HUES48 (cell line): ENCODE measurements around the gene MAGI2.

ENCODE experiments used
- H3K27ac ChIP-seq: one replicate; pipeline ENCODE4 v1.7.0; 2013; ENCODE audit warnings: low read depth, low read length, inconsistent platforms
- H3K27me3 ChIP-seq: 2 replicates; pipeline ENCODE4 v1.6.1; 2013; ENCODE audit warnings: mild to moderate bottlenecking, low read length; ENCODE audit not compliant: control insufficient read depth, insufficient read depth
- H3K36me3 ChIP-seq: 2 replicates; pipeline ENCODE4 v1.6.1; 2013; ENCODE audit warnings: low read length; ENCODE audit not compliant: control insufficient read depth, insufficient read depth
- H3K4me1 ChIP-seq: 2 replicates; pipeline ENCODE4 v1.6.1; 2013; ENCODE audit warnings: mild to moderate bottlenecking, low read length; ENCODE audit not compliant: control insufficient read depth, insufficient read depth
- H3K4me3 ChIP-seq: 2 replicates; pipeline ENCODE4 v1.5.1; 2013; ENCODE audit warnings: mild to moderate bottlenecking, low read depth, low read length
- H3K9ac ChIP-seq: 2 replicates; pipeline ENCODE4 v1.6.1; 2013; ENCODE audit warnings: mild to moderate bottlenecking, low read depth, low read length, moderate library complexity
- H3K9me3 ChIP-seq: 2 replicates; pipeline ENCODE4 v1.6.1; 2013; ENCODE audit warnings: low read length; ENCODE audit not compliant: control insufficient read depth, insufficient read depth

Gene MAGI2

DNA sequence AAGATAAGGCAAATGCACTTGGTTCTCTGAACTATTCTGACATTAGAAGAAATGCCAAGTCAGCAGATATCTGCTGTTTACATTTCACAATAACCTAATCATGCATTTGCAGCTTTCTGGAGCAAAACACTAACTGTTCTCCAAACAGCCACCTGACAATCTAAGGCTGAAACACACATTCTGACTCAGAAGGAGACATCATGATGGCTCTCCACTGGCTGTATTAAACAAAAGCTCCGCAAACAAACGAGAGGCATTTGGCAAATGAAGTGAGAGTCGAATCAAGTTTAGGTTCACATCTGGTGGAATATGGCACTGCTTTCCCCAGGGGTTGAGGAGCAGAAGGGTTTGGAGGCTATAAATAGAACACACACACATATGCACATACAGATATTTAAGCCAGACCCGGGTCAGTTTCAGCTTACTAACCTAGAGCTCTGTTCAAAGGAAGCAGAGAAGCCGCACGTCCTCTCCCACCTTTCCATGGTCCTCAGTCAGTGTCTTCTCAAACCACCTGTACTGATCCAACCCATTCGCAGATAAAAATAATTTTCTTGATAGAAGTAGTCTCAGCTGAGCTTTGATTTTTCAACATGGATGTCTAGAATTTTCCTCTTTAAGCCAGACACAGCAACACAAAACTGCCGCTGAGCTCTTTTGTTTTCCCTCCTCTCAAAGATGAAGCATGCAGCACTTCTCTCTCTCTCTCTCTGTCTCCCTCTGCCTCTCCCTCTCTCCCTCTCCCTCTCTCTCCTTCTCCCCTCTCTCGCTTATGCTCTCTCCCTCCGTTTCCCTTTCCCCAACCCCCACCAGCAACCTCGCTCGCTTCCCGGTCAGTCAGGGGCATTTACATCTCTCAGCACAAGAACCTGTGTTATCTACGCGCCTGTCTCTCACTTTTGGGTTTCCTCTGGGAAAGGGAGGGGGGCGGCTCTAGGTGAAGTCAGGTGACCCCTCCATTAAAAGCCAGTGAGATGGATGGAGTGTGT is 682.8 kb downstream of the MAGI2 start:
- peak overlapping the region; percentile 82 for H3K4me3 ChIP-seq
- H3K9me3 ChIP-seq, result no peaks in the 10 kb centered on the region
- H3K27ac ChIP-seq, result peak overlapping the region; percentile 49
- H3K9ac ChIP-seq, result peak overlapping the region; percentile 41
- no peaks in the 10 kb centered on the region for H3K36me3 ChIP-seq
- H3K4me1 ChIP-seq, result peaks cover 35% of the 10 kb centered on the region
- H3K27me3 ChIP-seq, result no peaks in the 10 kb centered on the region

- Histone ChIP-seq H3K27me3 (no peaks in the 10 kb centered on the region), H3K9ac (no peak overlapping the region), H3K4me3 (peak overlapping the region; percentile 82), H3K27ac (no peak overlapping the region), H3K36me3 (no peaks in the 10 kb centered on the region), H3K4me1 (peaks cover 35% of the 10 kb centered on the region), H3K9me3 (no peaks in the 10 kb centered on the region)
Observed at GRCh38 chr7:78769481-78770101, 683.9 kb downstream of the MAGI2 start.

GRCh38 chr7:78768859-78769258 is 684.6 kb downstream of the MAGI2 start:
- Histone ChIP-seq H3K9me3 (no peaks in the 10 kb centered on the region), H3K4me3 (peak overlapping the region; percentile 82), H3K9ac (no peak overlapping the region), H3K27me3 (no peaks in the 10 kb centered on the region), H3K27ac (no peak overlapping the region), H3K4me1 (peaks cover 35% of the 10 kb centered on the region), H3K36me3 (no peaks in the 10 kb centered on the region)

DNA sequence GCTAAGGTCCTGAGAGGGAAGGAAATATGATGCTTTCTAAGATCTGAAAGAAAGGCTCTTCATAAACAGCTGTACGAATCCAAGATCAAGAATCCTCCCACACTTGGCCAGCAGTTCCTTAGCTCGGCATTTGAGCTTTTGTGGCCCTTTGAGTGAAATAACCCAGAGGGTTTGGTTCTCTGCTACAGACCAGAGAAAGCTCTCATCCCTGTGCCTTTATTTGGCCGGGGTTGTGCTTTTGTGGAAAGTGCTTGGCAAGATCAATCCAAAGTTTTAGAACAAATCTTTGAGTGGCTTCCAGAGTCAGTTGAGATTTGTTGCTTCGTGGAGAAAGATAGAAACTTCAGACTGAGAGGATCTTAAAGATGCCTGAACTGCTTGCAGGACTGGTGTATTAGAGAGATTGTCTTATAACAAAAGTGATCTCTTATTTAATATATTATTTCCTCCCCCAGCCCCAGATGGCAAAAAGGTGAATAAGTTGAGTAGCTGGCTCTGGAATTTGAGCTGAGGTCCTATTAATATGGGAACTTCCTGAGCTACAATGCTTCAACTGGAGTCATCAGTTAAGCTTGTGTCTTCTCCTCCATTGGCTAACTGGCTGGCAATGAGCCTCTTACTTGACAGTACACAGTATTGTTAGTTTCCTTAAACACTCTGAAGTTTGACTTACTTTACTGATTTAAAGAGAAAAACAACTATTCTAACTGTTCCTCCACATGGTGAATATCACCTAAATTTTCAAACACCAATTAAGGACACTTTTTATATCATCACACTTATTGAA is 687.3 kb downstream of the MAGI2 start:
- no peak overlapping the region for H3K9ac ChIP-seq
- H3K27me3 ChIP-seq, result no peaks in the 10 kb centered on the region
- H3K27ac ChIP-seq, result no peak overlapping the region
- no peaks in the 10 kb centered on the region for H3K36me3 ChIP-seq
- no peaks in the 10 kb centered on the region for H3K9me3 ChIP-seq
- H3K4me3 ChIP-seq, result no peak overlapping the region
- peaks cover 16% of the 10 kb centered on the region; the same call in 1 of the 2 replicates for H3K4me1 ChIP-seq

GRCh38 chr7:78764571-78764970 is 688.9 kb downstream of the MAGI2 start:
- Histone ChIP-seq H3K9ac (no peak overlapping the region), H3K4me3 (no peak overlapping the region)

DNA sequence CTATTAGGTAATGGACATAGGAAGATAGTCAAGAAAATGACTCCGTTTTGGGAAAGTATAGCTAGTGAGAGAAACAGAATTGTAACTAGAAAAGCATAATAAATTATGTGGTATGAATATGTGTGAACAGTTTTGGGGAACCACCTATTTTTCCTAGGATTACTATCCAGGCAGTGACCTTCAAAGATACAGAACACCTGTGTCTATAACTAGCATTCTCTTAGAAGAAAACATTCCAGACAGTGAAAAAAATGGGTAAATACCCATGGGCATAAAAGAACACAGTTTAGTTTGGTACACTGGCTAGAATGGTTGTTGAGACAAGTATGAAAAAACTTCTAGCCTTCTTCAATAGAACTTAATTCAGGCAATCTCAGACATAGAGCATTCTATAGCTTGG is 690.8 kb downstream of the MAGI2 start:
- peaks cover 4% of the 10 kb centered on the region for H3K4me1 ChIP-seq
- H3K4me3 ChIP-seq, result no peak overlapping the region
- no peaks in the 10 kb centered on the region for H3K36me3 ChIP-seq
- no peaks in the 10 kb centered on the region for H3K27me3 ChIP-seq
- no peak overlapping the region for H3K9ac ChIP-seq
- no peak overlapping the region for H3K27ac ChIP-seq
- no peaks in the 10 kb centered on the region for H3K9me3 ChIP-seq

More at GRCh38 chr7:78764571-78764970, 688.9 kb downstream of the MAGI2 start:
- Histone ChIP-seq H3K9me3 (no peaks in the 10 kb centered on the region), H3K4me1 (peaks cover 16% of the 10 kb centered on the region; the same call in 1 of the 2 replicates), H3K36me3 (no peaks in the 10 kb centered on the region), H3K27me3 (no peaks in the 10 kb centered on the region), H3K27ac (no peak overlapping the region)

- Histone ChIP-seq H3K4me1 (no peaks in the 10 kb centered on the region; the same call in none of the 2 replicates), H3K4me3 (no peak overlapping the region), H3K27ac (no peak overlapping the region), H3K9ac (no peak overlapping the region), H3K9me3 (no peaks in the 10 kb centered on the region), H3K36me3 (no peaks in the 10 kb centered on the region), H3K27me3 (no peaks in the 10 kb centered on the region)
Observed at GRCh38 chr7:78760620-78761355, 692.7 kb downstream of the MAGI2 start.

GRCh38 chr7:78752554-78752953 is 700.9 kb downstream of the MAGI2 start:
- Histone ChIP-seq H3K4me1 (peaks cover 32% of the 10 kb centered on the region), H3K36me3 (no peaks in the 10 kb centered on the region), H3K27ac (no peak overlapping the region), H3K27me3 (no peaks in the 10 kb centered on the region), H3K4me3 (no peak overlapping the region), H3K9ac (no peak overlapping the region), H3K9me3 (0 out of 2 replicates have a peak, but pooled peaks cover 4% of the 10 kb centered on the region)

- no peak overlapping the region for H3K4me3 ChIP-seq
- H3K27ac ChIP-seq, result no peak overlapping the region
- no peak overlapping the region for H3K9ac ChIP-seq
- H3K36me3 ChIP-seq, result no peaks in the 10 kb centered on the region
- H3K27me3 ChIP-seq, result no peaks in the 10 kb centered on the region
- 0 out of 2 replicates have a peak, but pooled peaks cover 4% of the 10 kb centered on the region for H3K9me3 ChIP-seq
- H3K4me1 ChIP-seq, result peaks cover 44% of the 10 kb centered on the region
Observed at GRCh38 chr7:78751253-78751652, 702.2 kb downstream of the MAGI2 start.

GRCh38 chr7:78749052-78749746 is 704.3 kb downstream of the MAGI2 start:
- no peaks in the 10 kb centered on the region for H3K36me3 ChIP-seq
- peak overlapping the region; percentile 12 for H3K27ac ChIP-seq
- no peak overlapping the region for H3K9ac ChIP-seq
- H3K9me3 ChIP-seq, result 0 out of 2 replicates have a peak, but pooled peaks cover 4% of the 10 kb centered on the region
- H3K4me3 ChIP-seq, result no peak overlapping the region
- H3K4me1 ChIP-seq, result peaks cover 64% of the 10 kb centered on the region
- no peaks in the 10 kb centered on the region for H3K27me3 ChIP-seq
